Tibial artery (tissue), 4 donors: ENCODE measurements around the gene VWC2L.

Experiments used
- DNase-seq, 2 donors: peaks; one replicate each; pipeline ENCODE4 v3.0.0-alpha.2; 2019
- H3K27ac ChIP-seq, 2 donors: fragments of 200-600 bp; sonication (generic) in 1 of 2; 1 replicate in 1 of 2; 2 replicates in 1 of 2; pipeline ENCODE4 v1.5.1; 2018 to 2019; ENCODE audit warnings: mild to moderate bottlenecking in 1 of 2
- H3K27me3 ChIP-seq, 2 donors: fragments of 200-600 bp; sonication (generic) in 1 of 2; one replicate each; pipeline versions ENCODE4 v1.5.1 to v1.6.0; 2016 to 2019
- H3K36me3 ChIP-seq, 3 donors: fragments of 200-600 bp; sonication (generic) in 2 of 3; one replicate each; pipeline ENCODE4 v1.5.1; 2016 to 2019; ENCODE audit warnings: mild to moderate bottlenecking in 2 of 3
- H3K4me1 ChIP-seq, 4 donors: fragments of 200-600 bp; sonication (generic) in 2 of 4; 1 replicate in 3 of 4; 2 replicates in 1 of 4; pipeline ENCODE4 v1.5.1; 2016 to 2019
- H3K4me3 ChIP-seq, 2 donors: fragments of 200-600 bp; sonication (generic) in 1 of 2; 1 replicate in 1 of 2; 2 replicates in 1 of 2; pipeline ENCODE4 v1.5.1; 2018 to 2019; ENCODE audit warnings: mild to moderate bottlenecking in 2 of 2
- H3K9me3 ChIP-seq, 3 donors: fragments of 200-600 bp; sonication (generic) in 1 of 3; one replicate each; pipeline ENCODE4 v1.5.1; 2016 to 2019
- intact Hi-C: fragments of 100-400 bp; cut with DNase I; formaldehyde crosslinking; loops from one replicate; pipeline ENCODE4 v1.15.0; 2023; ENCODE audit warnings: low total_unique reads
- TF ChIP-seq, protein P1 (sequence below), 2 experiments: fragments of 200-600 bp in 1 of 2; fragments of 450-650 bp in 1 of 2; IDR thresholded peaks; one replicate each; pipeline ENCODE4 v1.5.1; 2017 to 2019; ENCODE audit warnings: antibody characterized with exemption in 2 of 2, mild to moderate bottlenecking in 1 of 2, moderate library complexity in 1 of 2

The VWC2L gene

DNA sequence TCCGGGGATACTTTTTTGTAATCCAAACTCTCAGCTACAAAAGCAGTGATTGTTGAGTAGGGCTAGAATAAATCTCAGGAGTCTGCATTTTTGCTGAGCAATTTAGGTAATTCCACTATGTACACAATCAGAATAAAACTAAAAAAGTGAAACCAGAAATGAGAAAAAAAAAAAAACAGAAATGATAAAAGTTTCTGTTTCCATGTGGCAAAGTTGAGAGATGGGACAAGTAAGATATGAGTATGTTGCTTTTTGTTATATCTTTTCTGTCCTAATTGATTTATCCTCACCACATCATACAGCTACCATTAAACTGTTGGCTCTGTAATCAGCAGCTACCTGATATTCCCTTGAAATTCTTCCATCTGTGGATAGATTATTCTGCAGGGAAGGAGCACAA, 92.7 kb downstream of the VWC2L start:
- no peak overlapping the region for H3K27ac ChIP-seq
- TF ChIP-seq, protein P1, sequence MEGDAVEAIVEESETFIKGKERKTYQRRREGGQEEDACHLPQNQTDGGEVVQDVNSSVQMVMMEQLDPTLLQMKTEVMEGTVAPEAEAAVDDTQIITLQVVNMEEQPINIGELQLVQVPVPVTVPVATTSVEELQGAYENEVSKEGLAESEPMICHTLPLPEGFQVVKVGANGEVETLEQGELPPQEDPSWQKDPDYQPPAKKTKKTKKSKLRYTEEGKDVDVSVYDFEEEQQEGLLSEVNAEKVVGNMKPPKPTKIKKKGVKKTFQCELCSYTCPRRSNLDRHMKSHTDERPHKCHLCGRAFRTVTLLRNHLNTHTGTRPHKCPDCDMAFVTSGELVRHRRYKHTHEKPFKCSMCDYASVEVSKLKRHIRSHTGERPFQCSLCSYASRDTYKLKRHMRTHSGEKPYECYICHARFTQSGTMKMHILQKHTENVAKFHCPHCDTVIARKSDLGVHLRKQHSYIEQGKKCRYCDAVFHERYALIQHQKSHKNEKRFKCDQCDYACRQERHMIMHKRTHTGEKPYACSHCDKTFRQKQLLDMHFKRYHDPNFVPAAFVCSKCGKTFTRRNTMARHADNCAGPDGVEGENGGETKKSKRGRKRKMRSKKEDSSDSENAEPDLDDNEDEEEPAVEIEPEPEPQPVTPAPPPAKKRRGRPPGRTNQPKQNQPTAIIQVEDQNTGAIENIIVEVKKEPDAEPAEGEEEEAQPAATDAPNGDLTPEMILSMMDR (IDR thresholded peaks at IDR 0.05) = no peak
- no peaks in the 10 kb centered on the region for H3K9me3 ChIP-seq
- intact Hi-C loops = no loop called here
- no peaks in the 10 kb centered on the region for H3K36me3 ChIP-seq
- H3K27me3 ChIP-seq = no peaks in the 10 kb centered on the region
- no peak overlapping the region for H3K4me3 ChIP-seq
- no peak for DNase-seq
- H3K4me1 ChIP-seq = peaks cover 0 to 5% (median 0%) of the 10 kb centered on the region in 4 donors

DNA sequence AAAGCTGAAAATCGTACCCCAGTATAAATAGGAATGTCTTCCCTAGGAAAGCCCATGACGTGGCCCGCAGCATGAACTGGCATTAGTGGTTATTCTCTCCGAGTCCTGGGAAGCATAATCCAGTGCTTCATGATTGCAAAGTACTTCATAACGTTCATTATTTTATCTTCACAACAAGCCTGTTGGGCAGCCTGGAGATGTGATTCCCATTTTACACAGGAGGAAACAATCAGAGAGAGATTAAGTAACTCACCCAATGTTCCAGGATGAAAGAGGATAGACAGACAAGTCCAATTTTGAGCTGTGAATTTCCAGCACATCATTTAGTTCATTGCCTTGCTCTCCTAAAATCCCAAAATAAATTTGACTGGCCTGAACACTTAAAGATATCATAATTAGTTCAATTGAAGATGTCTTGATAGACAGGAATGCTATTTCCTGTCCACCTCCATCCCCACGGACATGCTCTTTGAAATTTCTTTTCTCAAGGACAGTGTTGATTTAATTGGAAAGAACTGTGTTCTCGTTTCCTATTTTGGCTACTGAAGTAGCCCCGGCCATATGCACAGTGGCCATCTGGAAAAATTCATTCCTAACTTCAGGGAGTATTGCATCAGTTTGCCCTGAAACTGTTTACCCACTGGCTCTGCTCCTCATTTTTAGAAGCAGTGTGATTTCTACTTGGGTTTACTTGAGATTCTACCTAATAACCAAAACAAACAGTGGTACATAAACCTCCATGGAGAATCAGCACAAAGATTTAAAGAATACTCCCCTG, 93.9 kb downstream of the VWC2L start:
- Histone ChIP-seq H3K27ac (no peak overlapping the region), H3K9me3 (no peaks in the 10 kb centered on the region), H3K36me3 (no peaks in the 10 kb centered on the region), H3K4me1 (peaks cover 0 to 5% (median 0%) of the 10 kb centered on the region in 4 donors), H3K4me3 (no peak overlapping the region), H3K27me3 (no peaks in the 10 kb centered on the region)
- DNase-seq = no peak
- TF ChIP-seq, protein P1 (IDR thresholded peaks at IDR 0.05) = no peak
- intact Hi-C loops = no loop called here

DNA sequence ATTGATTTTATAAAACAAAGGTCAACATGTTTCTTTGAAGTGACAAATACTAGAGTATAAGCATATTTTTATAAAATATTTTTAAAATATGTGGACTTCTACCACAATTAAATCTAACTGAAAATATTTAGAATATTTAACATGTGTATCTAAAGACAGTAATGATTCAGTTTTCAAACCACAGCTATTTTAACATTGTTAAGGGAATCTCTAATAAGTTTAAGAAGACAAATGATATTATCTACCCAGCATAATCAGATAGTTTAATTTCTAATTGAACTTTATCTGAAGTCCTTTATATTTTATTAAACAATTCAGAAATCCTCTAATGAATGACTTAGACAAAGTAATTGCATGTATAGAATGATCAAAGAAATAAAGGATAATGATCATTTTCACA, 96.2 kb downstream of the VWC2L start:
- Histone ChIP-seq H3K27ac (no peak overlapping the region), H3K27me3 (no peaks in the 10 kb centered on the region), H3K36me3 (no peaks in the 10 kb centered on the region), H3K9me3 (no peaks in the 10 kb centered on the region), H3K4me1 (peaks cover 0 to 5% (median 0%) of the 10 kb centered on the region in 4 donors), H3K4me3 (no peak overlapping the region)
- DNase-seq = no peak
- TF ChIP-seq, protein P1 (IDR thresholded peaks at IDR 0.05) = no peak
- intact Hi-C loops = no loop called here

DNA sequence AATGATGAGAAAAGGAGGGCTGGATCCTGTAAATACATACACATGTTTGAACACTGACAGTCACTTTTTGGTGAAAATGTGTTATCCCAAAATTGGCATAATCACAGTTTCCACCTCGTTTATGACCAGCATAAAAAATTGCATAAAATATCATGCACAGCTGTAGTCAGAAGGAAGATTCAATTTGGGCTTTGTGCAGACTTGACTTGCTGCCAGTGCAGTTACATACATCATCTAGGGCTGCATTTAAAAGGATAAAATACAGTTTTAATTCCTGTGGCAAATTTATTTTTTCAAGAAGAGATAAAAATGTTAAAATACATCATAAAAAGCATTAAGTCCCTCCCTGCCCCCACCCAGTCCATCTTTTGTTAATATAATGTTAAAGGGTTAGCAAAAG, 103.8 kb downstream of the VWC2L start:
- H3K9me3 ChIP-seq = no peaks in the 10 kb centered on the region
- intact Hi-C loops = no loop called here
- no peak for DNase-seq

DNA sequence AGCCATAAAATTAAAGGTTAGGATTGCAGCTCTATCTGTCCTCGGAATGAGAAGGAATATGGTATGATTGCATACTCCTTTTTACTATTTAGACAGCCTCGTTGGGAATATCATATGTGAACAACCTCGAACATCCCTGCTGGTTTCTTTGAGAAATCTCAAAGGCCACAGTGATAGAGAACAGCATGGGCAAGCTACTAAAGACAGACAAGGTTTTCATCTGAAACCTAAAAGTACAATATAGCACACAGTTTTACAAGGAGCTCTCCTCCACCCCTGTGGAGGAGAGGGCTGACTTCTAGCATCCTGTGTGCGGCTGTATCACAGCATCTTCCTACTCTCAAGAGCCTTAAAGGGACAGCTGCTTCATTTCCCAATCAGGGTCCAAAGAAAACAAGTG, 104.3 kb downstream of the VWC2L start:
- intact Hi-C loops = no loop called here
- no peaks in the 10 kb centered on the region for H3K4me1 ChIP-seq
- DNase-seq = no peak
- no peaks in the 10 kb centered on the region for H3K27me3 ChIP-seq
- H3K4me3 ChIP-seq = no peak overlapping the region
- H3K9me3 ChIP-seq = no peaks in the 10 kb centered on the region
- H3K36me3 ChIP-seq = no peaks in the 10 kb centered on the region
- no peak overlapping the region for H3K27ac ChIP-seq
- TF ChIP-seq, protein P1 (IDR thresholded peaks at IDR 0.05) = no peak

More for the DNA sequence above, 103.8 kb downstream of the VWC2L start:
- no peak overlapping the region for H3K27ac ChIP-seq
- TF ChIP-seq, protein P1 (IDR thresholded peaks at IDR 0.05) = no peak
- H3K4me3 ChIP-seq = no peak overlapping the region
- H3K4me1 ChIP-seq = no peaks in the 10 kb centered on the region
- H3K36me3 ChIP-seq = no peaks in the 10 kb centered on the region
- H3K27me3 ChIP-seq = no peaks in the 10 kb centered on the region
